Adipose tissue (tissue), 3 donors: ENCODE measurements around the gene TARBP1. TPM values are rescaled to one million over a fixed set of nuclear protein-coding genes. Genes with fewer than 3 reads are reported as not detected.
"Not testable (repeated sequence)": the region's sequence is repeated elsewhere in the genome, so short reads cannot be mapped to it uniquely, and the experiment has no call there.

ENCODE experiments used
- H3K27ac ChIP-seq: one replicate; pipeline ENCODE4 v1.5.1; 2013; ENCODE audit warnings: low read depth, low read length
- WGBS, 3 donors: extraction: QIAGEN DNeasy Blood & Tissue Kit; methylation state at CpG; one replicate each; pipeline ENCODE4 v1.1.7; 2013; 5-methylcytosine and 5-hydroxymethylcytosine counted together
- polyA plus RNA-seq, 3 donors: library from polyadenylated mRNA; stranded (reverse); fragments of 200-250 nt; gene quantifications; one replicate each; pipeline ENCODE4 v1.2.3, GENCODE V29; 2013
- donor health status: healthy with polysubstance abuse.
- donor health status: Bipolar disorder and iron deficiency.
- donor health status: healthy.

The TARBP1 gene
- polyA plus RNA-seq, 3 donors, result 10.4 to 12.0 (median 11.0) TPM

DNA sequence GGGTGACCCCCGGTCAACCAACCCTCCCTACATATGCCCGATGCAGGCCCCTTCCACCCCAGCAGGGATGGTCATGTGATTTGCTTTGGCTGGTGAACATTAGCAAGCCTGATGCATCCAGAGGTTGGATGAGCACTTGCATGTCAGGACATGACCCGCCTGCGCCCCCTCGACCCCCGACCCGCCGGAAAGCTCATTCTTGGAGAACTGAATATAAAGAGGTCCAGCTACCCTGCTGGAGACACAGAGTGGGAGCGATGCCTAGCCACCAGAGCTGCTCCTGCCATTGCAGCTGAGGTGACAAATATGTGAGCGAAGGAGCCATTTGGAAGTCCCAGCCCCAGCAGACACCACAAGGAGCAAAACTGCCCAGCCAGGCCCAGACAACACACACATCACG is 66.1 kb downstream of the TARBP1 start:
- no peak overlapping the region for H3K27ac ChIP-seq
- 92 to 93% (median 92%) methylated on average over 11 of the region's 11 CpGs for WGBS, 3 donors

DNA sequence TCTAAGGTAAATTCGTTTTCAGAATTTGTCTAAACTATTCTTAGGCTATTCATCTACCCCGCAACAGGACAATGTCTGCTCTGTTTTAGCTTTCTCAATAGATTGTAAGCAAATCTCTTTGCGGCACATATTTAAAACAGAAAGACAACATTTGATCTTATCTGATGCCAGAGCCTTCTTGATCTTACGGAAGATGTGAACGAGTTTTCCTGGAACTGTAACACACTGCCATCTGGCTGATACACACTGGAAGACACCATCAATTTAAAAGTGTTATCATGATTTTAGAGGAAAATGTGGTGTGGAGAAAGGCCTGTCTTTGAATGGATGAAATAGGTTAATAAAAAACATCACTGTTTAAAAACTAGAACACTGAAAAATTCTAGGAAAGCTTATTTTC is 69.7 kb downstream of the TARBP1 start:
- WGBS, 3 donors, result 78 to 79% (median 78%) methylated on average over 5 of the region's 5 CpGs

DNA sequence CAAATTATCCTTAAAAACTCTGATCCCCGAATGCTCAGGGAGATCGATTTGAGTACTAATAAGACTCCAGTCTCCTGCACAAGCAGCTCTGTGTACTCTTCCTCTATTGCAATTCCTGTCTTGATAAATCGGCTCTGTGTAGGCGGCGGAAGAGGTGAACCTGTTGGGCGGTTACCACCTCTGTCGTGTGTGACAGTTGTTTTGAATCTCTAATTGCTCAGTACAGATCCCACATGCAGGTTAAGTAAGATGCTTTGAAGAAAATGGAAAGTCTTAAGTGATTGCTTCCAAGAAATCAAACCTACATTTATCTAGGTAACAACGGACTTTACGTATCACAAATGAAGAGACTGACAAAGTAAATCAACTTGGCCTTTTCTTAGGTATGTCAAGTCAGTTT is 70.2 kb downstream of the TARBP1 start:
- H3K27ac ChIP-seq, result no peak overlapping the region
- 92 to 96% (median 93%) methylated on average over 9 of the region's 9 CpGs for WGBS, 3 donors

More for the DNA sequence above, 69.7 kb downstream of the TARBP1 start:
- H3K27ac ChIP-seq, result no peak overlapping the region

DNA sequence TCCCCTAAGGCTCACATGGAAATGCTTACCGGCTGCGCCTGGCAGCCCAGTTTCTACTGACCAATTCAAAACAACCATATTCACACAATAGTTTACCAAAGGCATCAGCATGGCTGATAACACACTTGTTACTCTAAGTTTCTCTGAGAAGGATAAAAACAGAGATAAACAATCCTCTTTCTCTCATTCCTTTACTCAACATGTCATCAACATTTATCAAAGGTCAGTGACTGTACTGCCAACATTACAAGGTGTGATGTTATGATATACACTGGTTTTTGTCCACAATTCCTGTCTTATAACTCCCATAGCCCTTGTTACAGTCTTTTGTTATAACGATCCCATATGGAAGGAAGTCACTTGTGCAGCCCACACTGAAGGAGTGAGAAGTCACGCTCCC is 72.1 kb downstream of the TARBP1 start:
- no peak overlapping the region for H3K27ac ChIP-seq

DNA sequence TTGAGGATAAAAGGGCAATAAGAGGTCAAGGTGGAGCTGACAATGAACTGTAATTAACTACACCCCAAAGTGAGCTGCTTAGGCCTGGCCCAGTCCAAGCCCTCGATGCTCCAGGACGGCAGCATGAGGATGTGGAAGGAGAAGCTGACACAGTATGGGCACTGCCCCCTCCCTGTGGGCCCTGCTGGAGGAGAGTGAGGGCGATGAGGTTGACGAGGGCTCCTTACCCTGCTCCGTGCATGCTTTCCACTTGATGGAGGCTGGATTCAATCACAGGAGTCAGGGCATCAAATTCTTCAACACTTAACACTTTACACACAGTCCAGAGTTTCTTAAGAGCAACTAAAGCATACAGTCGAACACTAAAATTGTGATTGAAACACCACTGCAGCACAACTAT is 73.3 kb downstream of the TARBP1 start:
- H3K27ac ChIP-seq, result no peak overlapping the region
- WGBS, 3 donors, result 68 to 84% (median 79%) methylated on average over 6 of the region's 6 CpGs

More for the DNA sequence above, 72.1 kb downstream of the TARBP1 start:
- 81 to 93% (median 82%) methylated on average over 4 of the region's 4 CpGs for WGBS, 3 donors

DNA sequence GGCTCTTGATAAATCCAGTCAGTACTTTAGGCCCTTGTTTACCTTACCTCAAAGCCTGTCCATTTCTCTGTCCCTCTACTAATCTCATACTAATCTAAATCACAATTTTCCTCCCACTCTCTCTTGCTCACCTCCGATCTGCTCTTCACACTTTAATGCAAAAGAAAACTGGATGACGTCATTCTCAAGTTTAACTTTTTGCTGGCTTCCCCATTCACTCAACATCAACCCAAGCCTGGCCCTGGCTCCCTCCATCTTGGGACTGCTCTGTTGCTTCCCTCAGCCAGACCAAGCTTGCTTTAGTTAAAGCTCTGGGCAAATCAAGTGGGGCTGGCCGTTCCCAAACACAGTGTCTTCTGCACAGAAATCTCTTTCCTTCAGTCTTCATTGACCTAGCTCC is 76.0 kb downstream of the TARBP1 start:
- 83 to 97% (median 85%) methylated on average over 3 of the region's 3 CpGs for WGBS, 3 donors
- no peak overlapping the region for H3K27ac ChIP-seq

DNA sequence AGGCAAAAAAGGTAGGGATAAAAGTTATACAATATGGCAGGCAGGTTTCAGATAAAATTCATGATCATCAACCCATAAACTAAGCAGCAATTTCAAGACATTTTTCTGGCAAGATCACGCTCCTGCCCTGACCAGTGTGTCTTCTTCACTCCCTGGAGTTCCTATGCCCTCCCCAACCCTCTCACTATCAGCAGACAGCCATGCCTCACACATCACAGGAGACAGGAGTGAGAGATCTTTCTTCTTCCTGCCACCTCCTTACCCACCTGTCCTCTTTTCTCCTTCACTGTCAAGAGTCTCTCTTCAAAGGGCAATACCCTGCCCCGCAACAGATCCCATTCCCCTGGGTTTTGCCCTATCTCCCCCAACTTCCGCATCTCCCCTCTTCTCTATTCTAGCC is 77.3 kb downstream of the TARBP1 start:
- no peak overlapping the region for H3K27ac ChIP-seq
- WGBS, 3 donors, result 93 to 99% (median 97%) methylated on average over 3 of the region's 3 CpGs

DNA sequence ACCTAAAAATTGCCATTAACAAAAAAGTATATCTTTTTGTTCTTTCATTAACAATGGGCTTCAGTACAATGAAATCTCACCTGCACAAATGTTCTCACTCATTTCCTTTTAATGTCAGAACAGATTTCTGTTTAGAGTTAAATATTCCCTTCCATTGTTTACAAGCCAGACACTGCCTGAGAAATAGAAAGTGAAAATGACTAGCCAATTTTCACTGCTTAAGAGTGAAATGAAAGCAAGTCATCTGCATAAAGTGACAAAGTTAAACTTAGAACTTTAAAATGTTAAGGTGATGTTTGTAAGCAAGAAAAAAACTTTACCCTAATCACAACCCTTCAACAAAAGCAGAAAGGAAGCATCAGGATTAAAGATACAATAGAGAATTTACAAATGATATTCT is 78.2 kb downstream of the TARBP1 start:
- H3K27ac ChIP-seq, result no peak overlapping the region

DNA sequence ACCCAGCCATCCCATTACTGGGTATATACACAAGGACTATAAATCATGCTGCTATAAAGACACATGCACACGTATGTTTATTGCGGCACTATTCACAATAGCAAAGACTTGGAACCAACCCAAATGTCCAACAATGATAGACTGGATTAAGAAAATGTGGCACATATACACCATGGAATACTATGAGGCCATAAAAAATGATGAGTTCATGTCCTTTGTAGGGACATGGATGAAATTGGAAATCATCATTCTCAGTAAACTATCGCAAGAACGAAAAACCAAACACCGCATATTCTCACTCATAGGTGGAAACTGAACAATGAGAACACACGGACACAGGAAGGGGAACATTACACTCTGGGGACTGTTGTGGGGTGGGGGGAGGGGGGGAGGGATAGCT is 79.5 kb downstream of the TARBP1 start:
- WGBS, 3 donors, result 82 to 90% (median 85%) methylated on average over 6 of the region's 6 CpGs
- H3K27ac ChIP-seq, result not testable (repeated sequence)

DNA sequence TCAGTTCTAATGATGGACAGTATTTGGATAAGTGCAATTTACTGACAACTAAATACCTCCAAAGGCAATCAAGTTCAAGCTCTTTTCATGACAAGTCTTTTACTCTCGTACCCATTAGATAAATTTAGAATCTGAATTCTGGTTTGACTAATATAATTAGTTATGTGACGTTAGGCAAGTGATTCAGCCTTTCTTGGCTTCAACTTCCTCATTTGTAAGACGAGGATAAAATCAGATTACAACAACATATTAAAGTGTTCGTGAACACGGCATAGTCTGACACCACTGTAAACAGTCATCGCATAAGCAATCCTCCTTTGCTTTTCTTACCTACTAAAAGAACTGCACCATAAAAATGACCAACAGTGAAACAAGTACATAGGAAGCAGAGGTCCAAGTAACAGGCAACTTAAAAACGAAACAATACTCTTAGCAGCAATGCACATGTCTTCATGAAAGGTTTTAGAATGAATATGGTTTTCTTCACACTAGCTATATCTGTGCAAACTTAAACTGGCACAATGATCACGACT is 80.1 kb downstream of the TARBP1 start:
- WGBS, 3 donors, result 39 to 84% (median 51%) methylated on average over 8 of the region's 8 CpGs
- no peak overlapping the region for H3K27ac ChIP-seq

DNA sequence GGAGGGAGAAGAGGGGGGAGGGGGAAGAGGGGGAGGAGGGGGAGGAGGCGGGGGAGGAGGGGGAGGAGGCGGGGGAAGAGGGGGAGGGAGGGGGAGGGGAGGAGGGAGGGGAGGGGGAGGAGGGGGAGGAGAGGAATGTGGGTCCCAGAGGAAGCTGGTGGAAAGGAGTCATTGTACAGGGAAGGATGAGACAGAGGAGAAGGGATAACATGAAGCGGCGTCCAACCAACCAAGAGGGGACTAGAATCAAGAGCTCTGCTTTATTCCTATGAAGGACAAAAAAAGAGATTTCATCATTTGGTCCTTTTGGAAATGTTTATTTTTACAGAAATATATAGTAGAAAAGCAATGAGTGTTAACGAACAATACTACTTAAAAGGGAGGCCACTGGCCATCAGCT is 81.2 kb downstream of the TARBP1 start:
- H3K27ac ChIP-seq, result no peak overlapping the region
- WGBS, 3 donors, result 67 to 81% (median 67%) methylated on average over 3 of the region's 5 CpGs

DNA sequence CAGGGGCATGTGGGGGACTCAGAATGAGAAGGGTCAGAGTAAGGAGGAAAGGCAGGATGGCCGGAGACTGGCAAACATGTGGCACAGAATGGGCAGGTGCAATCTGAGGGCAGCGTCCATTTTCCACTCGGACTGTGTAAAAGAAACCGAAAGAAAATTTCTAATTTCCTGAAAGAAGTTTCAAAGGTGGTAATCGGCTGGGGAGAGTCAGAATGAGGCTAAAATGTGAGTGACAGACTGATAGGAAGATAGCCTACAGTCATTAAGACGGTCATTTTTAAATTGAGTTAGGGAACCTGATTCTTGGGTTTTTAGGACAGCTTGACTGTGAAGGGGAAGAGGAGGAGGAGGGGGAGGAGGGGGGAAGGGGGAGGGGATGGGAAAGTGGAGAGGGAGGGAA is 82.1 kb downstream of the TARBP1 start:
- WGBS, 3 donors, result 86 to 94% (median 92%) methylated on average over 6 of the region's 6 CpGs

DNA sequence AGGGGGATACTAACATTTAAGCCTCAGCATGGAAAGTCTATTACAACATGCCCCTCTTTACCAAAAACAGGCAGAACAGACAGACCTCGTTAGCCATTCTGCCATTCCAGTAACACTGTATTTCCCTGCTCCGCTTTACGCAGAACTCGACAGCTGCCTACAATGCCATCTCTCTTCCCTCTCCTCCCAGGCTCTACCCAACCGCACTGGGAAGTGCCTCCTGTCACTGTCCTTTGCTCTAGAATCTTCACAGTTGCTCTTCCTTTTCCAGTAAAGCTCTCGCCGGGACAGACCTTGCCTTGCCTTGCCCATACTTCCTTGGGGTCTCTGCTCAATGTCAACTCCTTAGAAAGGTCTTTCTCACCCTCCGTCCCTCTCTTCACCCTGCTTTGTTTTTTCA is 82.9 kb downstream of the TARBP1 start:
- WGBS, 3 donors, result 90 to 94% (median 93%) methylated on average over 8 of the region's 8 CpGs

More for the DNA sequence above, 82.1 kb downstream of the TARBP1 start:
- no peak overlapping the region for H3K27ac ChIP-seq

DNA sequence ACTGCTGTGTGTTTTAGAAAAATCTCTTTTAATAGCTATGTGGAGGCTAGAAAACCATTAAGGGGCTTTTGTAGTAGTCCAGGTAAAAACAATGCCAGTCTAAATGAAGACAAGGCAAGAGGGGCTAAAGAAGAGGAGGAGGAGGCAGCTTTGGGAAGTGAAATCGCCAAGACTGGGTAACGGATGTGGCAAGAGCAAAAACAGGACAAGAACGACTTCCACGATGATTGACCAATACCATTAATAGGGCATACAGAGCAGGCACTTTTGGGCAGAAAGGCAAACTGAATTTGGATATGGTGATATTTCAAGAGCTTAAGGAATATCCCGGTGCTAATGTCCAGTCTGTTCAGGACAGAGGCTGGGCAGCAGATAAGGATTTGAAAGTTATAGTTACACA is 83.7 kb downstream of the TARBP1 start:
- 59 to 92% (median 65%) methylated on average over 5 of the region's 5 CpGs for WGBS, 3 donors
- no peak overlapping the region for H3K27ac ChIP-seq

More for the DNA sequence above, 82.9 kb downstream of the TARBP1 start:
- H3K27ac ChIP-seq, result no peak overlapping the region

DNA sequence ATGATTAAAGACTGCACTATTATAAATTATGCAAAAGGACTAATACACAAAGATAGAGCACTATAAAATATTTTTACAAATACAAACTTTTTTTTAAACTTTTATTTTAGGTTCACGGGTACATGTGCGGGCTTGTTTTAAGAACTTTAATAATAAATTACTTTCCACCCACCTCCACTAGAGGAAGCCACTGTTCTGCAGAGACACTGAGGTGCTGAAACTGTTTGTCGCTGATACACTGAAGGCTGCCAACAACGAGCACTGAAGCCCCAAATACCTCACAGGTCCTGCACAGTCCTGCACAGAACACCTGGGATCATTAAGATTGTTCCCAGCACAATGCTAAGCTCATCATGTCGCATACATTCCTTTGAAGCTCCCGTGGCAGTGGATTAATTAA is 85.8 kb downstream of the TARBP1 start:
- WGBS, 3 donors, result 63 to 92% (median 87%) methylated on average over 6 of the region's 6 CpGs
- H3K27ac ChIP-seq, result no peak overlapping the region

DNA sequence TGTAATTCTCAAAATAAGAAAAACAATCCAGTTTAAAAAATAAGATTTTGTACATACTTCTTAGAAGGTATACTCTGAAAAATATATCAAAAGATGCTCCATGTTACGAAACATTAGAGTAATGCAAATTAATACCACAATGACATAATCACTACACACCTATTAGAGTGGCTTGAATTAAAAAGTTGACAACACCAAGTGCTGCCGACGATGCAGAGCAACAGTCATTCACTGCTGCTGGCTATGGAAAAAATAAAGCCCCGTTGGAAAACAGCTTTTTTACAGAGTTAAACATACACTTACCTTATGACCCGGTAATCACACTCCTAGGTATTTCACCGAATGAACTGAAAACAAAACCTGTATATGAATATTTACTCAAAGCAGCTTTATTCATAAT is 90.9 kb downstream of the TARBP1 start:
- WGBS, 3 donors, result 75 to 92% (median 81%) methylated on average over 6 of the region's 6 CpGs
- no peak overlapping the region for H3K27ac ChIP-seq

DNA sequence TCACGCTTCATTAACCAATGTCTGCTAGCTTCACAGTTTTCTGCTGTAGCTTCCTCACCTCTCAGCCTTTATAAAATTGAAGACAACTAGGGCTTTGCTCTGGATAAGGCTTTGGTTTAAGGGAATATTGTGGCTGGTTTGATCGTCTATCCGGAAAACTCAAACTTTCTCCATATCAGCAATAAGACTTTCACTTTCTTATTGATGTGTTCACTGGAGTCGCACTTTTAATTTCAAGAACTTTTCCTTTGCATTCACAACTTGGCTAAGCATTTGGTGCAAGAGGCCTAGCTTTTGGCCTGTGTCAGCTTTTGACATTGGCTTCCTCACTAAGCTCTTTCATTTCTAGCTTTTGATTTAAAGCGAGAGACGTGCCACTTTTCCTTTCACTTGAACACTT is 92.9 kb downstream of the TARBP1 start:
- 94 to 98% (median 95%) methylated on average over 6 of the region's 6 CpGs for WGBS, 3 donors
- H3K27ac ChIP-seq, result no peak overlapping the region

DNA sequence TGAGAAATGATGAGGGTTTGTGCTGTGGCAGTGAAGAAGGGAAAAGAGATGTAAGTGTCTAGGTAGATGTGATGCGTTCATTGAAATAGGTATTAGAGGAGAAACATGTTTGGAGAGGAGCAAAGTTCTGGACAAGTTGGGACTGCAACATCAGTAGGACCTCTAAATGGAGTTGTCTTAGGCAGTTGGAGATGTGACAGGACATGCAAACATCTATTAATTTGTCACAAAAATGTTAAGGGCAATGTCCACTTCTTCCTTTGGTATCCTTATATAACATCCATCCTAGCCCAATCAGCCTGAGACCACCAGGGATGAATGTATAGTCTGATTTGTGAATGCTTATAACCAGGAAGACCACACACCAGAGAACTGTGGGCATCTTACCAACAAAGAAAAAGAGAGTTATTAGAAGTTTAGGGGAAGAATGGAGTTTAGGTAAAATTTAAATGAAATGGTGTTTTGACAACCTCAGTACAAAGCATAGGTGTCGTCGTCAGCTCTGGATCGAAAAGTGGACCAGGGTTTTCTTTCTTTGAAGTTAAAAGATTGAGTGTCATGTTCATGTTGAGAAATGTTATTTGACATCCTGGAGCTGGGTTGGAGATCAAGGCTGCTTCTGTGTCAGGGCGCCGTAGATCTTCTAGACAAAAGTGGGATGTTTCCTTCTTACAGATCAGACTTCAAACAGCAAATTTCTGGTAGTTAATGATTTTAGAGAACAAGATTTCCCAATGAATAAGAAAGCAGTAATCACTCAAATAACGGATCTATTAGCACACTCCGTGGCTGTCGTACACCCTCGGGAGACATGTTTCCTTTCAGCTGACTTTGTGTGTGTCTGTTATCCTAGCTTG is 97.1 kb downstream of the TARBP1 start:
- WGBS, 3 donors, result 78 to 87% (median 86%) methylated on average over 10 of the region's 10 CpGs
- no peak overlapping the region for H3K27ac ChIP-seq

DNA sequence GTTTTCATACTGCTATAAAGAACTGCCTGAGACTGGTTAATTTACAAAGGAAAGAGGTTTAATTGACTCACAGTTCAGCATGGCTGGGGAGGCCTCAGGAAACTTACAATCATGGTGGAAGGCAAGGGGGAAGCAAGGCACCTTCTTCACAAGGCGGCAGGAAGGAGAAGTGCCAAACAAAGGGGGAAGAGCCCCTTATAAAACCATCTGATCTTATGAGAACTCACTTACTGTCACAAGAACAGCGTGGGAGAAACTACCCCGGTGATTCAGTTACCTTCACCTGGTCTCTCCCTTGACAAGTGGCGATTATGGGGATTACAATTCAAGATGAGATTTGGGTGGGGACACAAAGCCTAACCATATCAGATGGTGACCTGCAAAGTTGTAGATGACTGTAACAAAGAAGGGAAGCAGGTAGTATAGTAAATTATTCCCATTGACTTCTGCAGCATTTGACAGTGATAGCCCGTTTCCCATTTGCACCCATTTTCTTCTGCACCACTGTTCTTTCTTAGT is 99.3 kb downstream of the TARBP1 start:
- 86 to 99% (median 95%) methylated on average over 5 of the region's 5 CpGs for WGBS, 3 donors
- H3K27ac ChIP-seq, result not testable (repeated sequence)

DNA sequence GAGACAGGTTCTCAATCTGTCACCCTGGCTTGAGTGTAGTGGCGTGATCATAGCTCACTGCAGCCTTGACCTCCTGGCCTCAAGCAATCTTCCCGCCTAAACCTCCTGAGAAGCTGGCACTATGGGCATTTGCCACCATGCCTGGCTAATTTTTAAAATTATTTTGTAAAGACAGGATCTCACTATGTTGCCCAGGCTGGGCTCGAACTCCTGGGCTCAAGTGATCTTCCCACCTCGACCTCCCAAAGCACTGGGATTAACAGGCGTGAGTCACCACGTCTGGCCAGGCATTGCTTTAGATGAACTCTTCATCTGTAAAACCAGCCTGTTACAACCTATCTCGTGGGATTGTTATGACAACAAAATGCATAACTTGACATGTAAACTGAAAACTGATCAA is 103.3 kb downstream of the TARBP1 start:
- WGBS, 3 donors, result 90 to 97% (median 96%) methylated on average over 7 of the region's 7 CpGs
- H3K27ac ChIP-seq, result no peak overlapping the region
